Middle frontal gyrus (tissue), 1 donor: Measurements from ENCODE around the gene PLXDC1.
A peak's percentile ranks its signal among the peaks of the same experiment; 100 is the strongest.

Source experiments
- DNase-seq: peaks from one replicate; pipeline ENCODE4 v3.0.0-alpha.2; 2015; ENCODE audit warnings: low spot score; ENCODE audit errors: extremely low spot score

Gene PLXDC1

GRCh38 chr17:39151150-39151942 lies at the start of gene PLXDC1:
PLXDC1 (minus strand) TSS chr17:39151637; CDS start chr17:39151437, 200 bp downstream.
- DNase-seq = no peak

- DNase-seq = no peak
These were observed 49.6 kb upstream of the PLXDC1 start for GRCh38 chr17:39200957-39201510.

- DNase-seq = no peak
These were observed 48.8 kb upstream of the PLXDC1 start, which contains the start of gene RPL19 for GRCh38 chr17:39200070-39200879. RPL19 (plus strand) TSS chr17:39200283; CDS start chr17:39200345, 62 bp downstream.

DNA sequence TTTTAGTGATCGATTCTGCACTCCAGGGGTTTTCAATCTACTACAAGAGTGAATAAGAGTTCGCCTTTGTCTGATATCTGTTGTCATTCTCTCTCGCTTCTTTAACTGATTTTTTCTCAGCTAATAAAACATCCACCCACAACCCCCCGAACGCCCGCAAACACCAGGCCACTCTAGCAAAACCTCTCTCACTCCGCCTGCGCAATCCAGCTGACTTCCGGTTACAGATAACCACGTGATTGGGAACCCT lies 48.3 kb upstream of the PLXDC1 start:
- peak; percentile 83 for DNase-seq

DNA sequence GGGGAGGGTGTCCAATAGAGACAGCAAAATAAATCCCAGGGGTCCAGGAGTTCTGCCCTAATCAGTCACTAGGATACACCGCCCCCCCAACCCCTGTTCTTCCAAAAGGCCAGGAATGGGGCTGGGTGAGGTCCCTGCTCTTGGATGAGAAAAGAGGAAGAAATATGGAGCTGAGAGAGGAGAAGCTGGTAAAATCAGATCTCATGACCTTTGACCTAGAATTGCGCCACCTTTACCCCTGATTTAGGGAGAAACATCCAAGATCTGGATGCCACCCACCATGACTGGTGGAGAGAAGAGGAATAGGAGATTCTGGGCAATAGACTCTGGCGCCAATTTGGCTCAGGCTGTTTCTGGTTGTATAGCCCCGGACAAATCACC lies 46.7 kb upstream of the PLXDC1 start:
- DNase-seq = no peak

GRCh38 chr17:39197380-39198185 lies 46.1 kb upstream of the PLXDC1 start, which contains the start of gene CACNB1:
CACNB1 (minus strand) TSS chr17:39197669; CDS start chr17:39197495, 174 bp downstream.
- peak; percentile 40 for DNase-seq

DNA sequence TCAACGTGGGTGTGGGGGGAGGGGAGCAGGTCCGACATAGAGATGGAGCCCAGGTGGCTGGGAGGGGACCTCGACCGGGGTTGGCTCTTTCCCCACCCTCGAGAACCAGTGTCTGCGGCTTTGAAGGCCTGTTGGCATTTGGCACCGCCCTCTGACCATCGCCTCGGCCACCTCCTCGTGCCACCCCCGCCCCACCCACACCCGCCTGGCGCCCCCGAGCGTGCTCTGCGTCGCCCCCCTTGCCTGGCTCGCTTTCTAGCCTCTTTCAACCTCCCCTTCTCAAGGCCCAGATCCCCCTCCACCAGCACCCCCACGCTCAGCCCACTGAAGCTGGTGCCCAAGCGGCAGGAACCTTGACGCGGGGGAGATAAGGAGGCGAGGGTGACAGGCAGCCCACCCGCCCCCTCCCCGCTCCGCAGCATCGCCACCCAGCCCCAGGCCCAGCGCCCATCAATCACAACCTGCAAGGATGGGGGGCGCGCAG lies 45.4 kb upstream of the PLXDC1 start:
- no peak for DNase-seq

GRCh38 chr17:39196241-39196807 lies 44.9 kb upstream of the PLXDC1 start:
- no peak for DNase-seq

DNA sequence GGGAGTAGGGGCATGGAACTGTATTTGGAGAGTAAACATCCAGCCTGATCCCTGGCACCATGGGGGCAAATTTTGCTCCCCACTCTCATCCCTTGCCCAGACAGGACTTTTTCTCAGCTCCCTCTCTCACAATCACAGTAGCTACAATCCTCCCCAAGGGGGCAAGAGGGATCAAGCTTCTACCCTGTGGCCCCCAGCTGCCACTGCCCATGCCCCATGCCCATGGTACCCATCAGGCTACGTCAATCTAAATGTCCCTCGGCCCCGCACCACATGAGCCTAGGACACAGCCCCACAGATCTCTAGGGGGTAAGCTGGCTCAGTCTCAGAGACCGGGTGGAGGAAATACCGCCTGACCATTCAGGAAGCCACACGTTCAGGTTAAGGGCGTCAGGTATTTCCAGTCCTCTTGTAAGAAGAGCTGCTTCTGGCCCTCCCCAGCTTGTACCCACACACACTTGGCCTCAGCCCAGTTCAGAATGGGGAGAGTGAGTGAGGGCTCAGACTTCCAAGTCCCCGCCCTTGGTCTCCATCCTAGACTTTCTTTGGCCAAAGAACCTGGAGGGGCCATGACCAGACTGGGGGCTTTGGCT lies 44.2 kb upstream of the PLXDC1 start:
- no peak for DNase-seq

DNA sequence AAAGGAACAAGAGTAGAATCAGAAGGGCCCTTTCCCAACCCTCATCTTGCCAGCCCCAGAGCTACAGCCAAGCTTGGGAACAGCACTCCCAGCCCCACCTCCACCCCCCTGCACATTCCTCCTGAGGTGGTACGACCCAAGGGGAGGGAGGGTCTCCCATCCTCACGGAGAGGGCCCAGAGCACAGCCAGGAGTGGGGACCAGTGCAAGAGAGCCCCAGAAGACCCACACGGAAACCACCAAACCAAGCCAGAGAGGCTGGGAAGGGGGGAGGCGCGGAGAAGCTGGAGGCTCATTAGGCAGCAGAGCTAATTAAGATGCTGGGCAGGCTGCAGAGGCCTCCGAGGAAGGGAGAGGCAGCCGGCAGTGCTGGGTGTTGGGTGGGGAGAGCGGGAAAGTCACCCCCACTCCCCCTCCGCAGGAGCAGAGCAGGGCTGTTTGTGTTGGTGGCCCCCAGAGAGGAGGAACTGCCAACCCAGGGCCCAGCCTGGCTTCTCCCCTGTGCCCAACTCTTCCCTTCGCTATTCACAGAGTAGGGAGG lies 43.6 kb upstream of the PLXDC1 start:
- no peak for DNase-seq

GRCh38 chr17:39194089-39194984 lies 42.9 kb upstream of the PLXDC1 start:
- DNase-seq = peak; percentile 64

DNA sequence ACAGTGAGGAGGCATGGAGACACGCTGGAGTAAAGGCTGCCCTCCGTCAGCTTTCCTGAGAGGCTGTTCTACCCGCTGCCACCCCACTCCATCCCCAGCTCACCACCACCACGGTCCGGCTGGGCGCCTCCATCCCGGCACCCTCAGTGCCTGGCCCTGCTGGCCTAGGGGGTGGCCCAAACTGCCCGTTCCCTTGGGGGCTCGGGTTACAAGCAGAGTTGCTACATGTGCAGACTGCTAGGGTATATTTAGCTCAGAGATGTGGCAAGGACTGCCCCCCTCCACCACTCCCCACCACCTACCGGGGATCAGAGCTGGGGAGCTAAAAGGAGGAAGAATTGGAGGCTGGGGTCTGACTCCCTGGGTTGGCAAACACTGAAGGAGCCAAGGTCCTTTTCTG lies 41.9 kb upstream of the PLXDC1 start:
- no peak for DNase-seq

GRCh38 chr17:39192901-39193300 lies 41.5 kb upstream of the PLXDC1 start:
- no peak for DNase-seq

DNA sequence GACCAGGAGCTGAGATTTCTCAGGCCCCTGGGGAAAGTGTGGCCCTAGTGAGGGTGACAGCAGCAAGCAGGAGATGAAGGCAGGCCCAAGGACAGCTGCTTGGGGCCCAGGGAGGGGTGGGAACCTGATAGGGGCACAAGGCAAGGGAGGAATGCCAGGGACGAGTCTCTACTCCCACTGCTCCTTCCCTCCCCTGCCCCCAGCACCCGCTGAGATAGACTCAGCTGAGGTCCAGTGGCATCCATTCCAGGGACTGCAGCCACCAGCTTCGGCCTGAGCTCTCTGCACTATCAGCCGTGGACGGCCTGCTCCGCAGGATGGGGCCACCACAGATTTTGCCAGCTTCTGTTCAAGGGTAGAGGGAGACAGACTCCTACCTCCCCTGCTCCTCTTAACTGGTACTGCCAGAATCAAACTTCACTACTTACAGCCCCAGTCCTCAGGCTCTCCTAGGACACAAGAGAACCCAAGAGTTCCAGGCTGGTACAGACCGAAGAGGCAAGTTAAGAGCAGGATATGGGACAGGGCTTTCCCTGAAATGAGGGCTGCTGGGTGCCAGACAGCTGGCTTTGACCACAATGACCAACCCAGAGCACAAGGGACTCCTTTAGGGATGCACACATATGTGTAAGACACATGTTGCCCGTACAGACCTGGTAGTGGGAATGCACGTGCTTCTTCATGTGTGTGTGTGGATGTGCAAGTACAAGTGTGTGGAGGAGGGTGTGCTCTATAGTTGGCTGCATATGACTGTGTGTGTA lies 40.5 kb upstream of the PLXDC1 start:
- no peak for DNase-seq

DNA sequence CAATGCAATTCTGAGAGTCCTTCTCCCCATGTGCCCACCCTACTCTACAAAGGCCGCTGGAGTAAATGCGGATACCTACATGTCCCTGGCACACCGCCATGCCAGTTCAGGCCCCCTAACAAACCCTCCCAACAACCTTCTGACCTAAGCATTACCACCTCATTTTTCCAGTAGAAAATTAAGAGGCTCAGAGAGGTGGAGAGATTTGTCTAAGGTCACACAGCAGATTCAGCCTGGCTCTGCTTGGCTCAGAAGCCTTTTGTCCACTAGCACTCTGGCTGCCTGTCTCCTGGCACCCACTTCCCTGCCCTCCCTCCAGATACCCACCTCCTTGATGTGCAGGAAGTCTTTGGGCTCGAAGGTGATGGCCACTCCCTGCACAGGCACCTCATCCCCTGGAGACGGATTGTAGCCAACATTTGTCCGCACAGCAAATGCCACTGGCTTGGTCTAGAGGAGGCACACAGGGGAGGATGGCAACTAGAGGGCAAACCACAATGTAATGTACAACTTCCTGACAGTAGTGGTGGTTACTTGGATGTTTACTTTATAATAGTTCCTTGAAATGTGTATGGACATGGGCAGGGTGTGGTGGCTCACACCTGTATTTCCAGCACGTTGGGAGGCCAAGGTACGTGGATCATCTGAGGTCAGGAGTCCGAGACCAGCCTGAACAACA lies 35.9 kb upstream of the PLXDC1 start:
- no peak for DNase-seq

DNA sequence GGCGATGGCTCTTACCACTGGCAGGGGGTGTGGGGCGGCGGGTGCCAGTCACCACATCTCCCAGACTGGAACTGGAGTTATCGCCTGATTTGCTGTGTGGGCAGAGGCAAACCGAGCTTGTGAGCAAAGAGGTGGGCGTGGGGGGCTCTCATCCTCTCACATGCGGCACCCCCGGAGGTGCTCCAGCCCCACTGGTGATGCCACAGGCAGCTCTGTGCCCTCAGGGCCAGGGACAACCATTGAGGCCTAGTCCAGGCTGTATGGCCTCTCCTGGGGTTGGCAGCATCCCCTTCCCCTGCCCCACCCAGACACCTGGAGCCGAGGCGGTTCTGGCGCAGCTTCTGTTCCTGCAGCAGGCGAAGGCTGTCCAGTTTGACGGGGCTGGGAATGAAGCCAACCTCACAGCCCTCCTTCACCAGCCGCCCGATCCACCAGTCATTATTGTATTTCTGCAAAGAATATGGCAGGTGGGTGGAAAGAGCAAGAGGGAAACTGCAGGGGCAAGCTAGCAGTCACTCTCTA lies 35.1 kb upstream of the PLXDC1 start:
- DNase-seq = no peak

DNA sequence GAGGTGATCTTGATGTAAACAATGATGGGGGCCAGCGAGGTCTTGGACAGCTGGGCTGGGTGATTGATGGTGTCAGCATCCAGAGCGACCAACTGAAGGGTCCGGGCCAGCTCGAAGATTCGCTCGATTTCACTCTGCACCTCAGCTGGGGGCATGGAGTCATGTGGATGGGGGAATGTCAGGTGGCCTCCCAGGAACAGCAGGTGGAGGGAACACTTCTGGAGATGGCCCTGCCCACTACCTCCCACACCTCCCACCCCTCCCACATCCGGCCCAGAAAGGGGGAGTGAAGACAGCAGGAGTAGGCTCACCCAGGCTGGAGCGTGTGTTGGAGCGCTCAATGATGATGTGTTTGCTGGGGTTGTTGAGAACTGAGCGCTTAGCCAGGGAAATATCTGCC lies 32.3 kb upstream of the PLXDC1 start:
- DNase-seq = no peak

- no peak for DNase-seq
These were observed 31.6 kb upstream of the PLXDC1 start for GRCh38 chr17:39183045-39183444.
